ENCODE data around the gene DDX11. TPM values are rescaled to one million over a fixed set of nuclear protein-coding genes. Genes with fewer than 3 reads are reported as not detected.
"Not testable (repeated sequence)": the region's sequence is repeated elsewhere in the genome, so short reads cannot be mapped to it uniquely, and the experiment has no call there.

The DDX11 gene
- total RNA-seq, 4 donors from 2014 or later = 9.6 to 33.9 (median 24.8) TPM

DNA sequence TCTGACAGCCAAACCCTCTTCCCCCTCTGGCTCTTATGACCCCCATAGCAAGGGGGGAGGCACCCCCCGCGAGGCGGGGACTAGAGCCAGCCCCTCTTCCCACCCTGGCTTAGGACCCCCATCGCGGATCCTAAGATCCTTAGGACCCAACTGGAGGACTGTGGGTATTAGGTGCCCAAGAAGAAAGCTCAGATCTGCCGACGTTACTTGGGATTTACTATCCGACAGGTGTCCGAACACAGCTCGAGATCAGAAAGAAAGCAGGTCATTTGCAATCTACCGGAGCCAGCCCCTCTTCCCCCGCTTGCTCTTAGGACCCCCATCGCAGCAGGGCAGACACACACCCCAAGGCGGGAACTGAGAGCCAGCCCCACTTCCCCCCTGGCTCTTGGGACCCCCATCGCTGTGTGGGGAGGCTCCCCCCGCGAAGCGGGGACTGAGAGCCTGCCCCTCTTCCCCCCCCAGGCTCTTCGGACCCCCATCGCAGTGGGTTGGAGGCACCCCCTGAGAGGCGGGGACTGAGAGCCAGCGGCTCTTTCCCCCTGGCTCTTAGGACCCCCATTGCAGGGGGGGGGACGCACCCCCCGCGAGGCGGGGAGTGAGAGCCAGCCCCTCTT lies 46.8 kb downstream of the DDX11 start:
- no peaks in the 10 kb centered on the region for H3K27me3 ChIP-seq
- no peak overlapping the region for H3K27ac ChIP-seq
- intact Hi-C loops (cut with DNase I) = no loop called here
- DNase-seq = no peak
- no peak for TF ChIP-seq POLR2A (IDR thresholded peaks at IDR 0.05)
- TF ChIP-seq, protein P1, sequence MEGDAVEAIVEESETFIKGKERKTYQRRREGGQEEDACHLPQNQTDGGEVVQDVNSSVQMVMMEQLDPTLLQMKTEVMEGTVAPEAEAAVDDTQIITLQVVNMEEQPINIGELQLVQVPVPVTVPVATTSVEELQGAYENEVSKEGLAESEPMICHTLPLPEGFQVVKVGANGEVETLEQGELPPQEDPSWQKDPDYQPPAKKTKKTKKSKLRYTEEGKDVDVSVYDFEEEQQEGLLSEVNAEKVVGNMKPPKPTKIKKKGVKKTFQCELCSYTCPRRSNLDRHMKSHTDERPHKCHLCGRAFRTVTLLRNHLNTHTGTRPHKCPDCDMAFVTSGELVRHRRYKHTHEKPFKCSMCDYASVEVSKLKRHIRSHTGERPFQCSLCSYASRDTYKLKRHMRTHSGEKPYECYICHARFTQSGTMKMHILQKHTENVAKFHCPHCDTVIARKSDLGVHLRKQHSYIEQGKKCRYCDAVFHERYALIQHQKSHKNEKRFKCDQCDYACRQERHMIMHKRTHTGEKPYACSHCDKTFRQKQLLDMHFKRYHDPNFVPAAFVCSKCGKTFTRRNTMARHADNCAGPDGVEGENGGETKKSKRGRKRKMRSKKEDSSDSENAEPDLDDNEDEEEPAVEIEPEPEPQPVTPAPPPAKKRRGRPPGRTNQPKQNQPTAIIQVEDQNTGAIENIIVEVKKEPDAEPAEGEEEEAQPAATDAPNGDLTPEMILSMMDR (IDR thresholded peaks at IDR 0.05) = no peak
- peaks cover 16 to 20% of the 10 kb centered on the region in 2 donors for H3K4me1 ChIP-seq
- no peaks in the 10 kb centered on the region for H3K9me3 ChIP-seq
- H3K4me3 ChIP-seq (replicated peaks in 1 of 3) = no peak overlapping the region
- H3K36me3 ChIP-seq = no peaks in the 10 kb centered on the region
- 59 to 79% methylated on average over 4 to 6 of the region's 26 CpGs for WGBS, 2 donors

GRCh38 chr12:31121022-31121728 lies 47.5 kb downstream of the DDX11 start:
- H3K4me1 ChIP-seq = peaks cover 16 to 20% of the 10 kb centered on the region in 2 donors
- DNase-seq; H3K36me3 ChIP-seq; H3K9me3 ChIP-seq; H3K4me3 ChIP-seq (replicated peaks in 1 of 3); intact Hi-C loops (cut with DNase I); H3K27ac ChIP-seq; H3K27me3 ChIP-seq: not testable (repeated sequence)
- 62 to 71% methylated on average over 10 to 13 of the region's 19 CpGs for WGBS, 2 donors

GRCh38 chr12:31122481-31122880 lies 48.8 kb downstream of the DDX11 start:
- H3K27me3 ChIP-seq = no peaks in the 10 kb centered on the region
- H3K4me3 ChIP-seq (replicated peaks in 1 of 3) = no peak overlapping the region
- DNase-seq = no peak
- WGBS, 2 donors = no CpG with 5 or more reads among the region's 19 CpGs
- H3K27ac ChIP-seq = no peak overlapping the region
- TF ChIP-seq, protein P1 (IDR thresholded peaks at IDR 0.05) = no peak
- no peak for TF ChIP-seq POLR2A (IDR thresholded peaks at IDR 0.05)
- H3K36me3 ChIP-seq = no peaks in the 10 kb centered on the region
- peaks cover 13 to 16% of the 10 kb centered on the region in 2 donors for H3K4me1 ChIP-seq
- intact Hi-C loops (cut with DNase I) = no loop called here
- no peaks in the 10 kb centered on the region for H3K9me3 ChIP-seq

GRCh38 chr12:31124158-31124557 lies 50.5 kb downstream of the DDX11 start:
- H3K4me1 ChIP-seq; H3K9me3 ChIP-seq; H3K27me3 ChIP-seq; H3K4me3 ChIP-seq (replicated peaks in 1 of 3); H3K27ac ChIP-seq; DNase-seq; intact Hi-C loops (cut with DNase I); H3K36me3 ChIP-seq: not testable (repeated sequence)
- 75 to 77% methylated on average over 8 of the region's 8 CpGs for WGBS, 2 donors

DNA sequence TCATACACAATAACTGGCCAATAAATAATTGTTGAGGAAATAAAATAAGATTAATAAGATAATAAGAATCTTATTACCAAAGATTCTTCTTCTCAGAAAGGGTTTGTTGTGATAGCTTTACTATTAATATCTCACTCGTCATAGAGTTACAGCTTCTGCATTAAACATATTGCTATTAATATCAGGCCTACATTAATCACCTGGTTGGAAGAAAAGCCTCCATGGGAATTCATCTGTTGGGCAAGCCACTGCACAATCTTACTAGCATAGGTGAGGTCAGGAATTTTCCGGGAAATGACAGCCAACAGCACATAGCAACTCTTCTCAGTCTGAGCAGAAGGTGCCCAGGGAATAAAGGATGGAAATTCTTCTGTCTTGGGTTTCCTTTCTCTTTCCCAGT lies 51.5 kb downstream of the DDX11 start:
- intact Hi-C loops (cut with DNase I); H3K27me3 ChIP-seq; DNase-seq; H3K4me1 ChIP-seq; H3K36me3 ChIP-seq; H3K9me3 ChIP-seq; H3K27ac ChIP-seq; H3K4me3 ChIP-seq (replicated peaks in 1 of 3): not testable (repeated sequence)
- 93 to 96% methylated on average over 2 of the region's 2 CpGs for WGBS, 2 donors

GRCh38 chr12:31127209-31127848 lies 53.7 kb downstream of the DDX11 start:
- H3K27ac ChIP-seq; H3K9me3 ChIP-seq; DNase-seq; H3K4me1 ChIP-seq; H3K27me3 ChIP-seq; H3K36me3 ChIP-seq; intact Hi-C loops (cut with DNase I); H3K4me3 ChIP-seq (replicated peaks in 1 of 3): not testable (repeated sequence)
- WGBS, 2 donors = 63 to 81% methylated on average over 2 of the region's 4 CpGs

DNA sequence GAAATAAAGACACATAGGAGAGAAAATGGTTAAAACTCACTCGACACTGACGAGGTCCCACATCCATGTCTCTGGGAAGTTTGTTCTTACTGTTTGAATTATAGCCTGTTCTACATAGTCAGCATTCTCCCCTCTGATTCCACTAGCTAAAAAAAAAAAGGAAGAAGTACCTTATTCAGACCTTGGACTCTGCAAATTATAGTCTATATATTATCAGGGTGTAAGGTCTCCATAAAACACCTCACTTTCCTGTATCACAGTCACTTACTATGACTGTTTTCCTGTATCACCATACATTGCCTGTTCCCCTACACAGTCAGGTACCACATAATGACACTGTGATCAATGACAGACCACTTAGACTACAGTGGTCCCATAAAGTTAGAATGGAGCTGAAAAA lies 62.9 kb downstream of the DDX11 start:
- H3K27ac ChIP-seq; H3K9me3 ChIP-seq; H3K4me1 ChIP-seq; H3K4me3 ChIP-seq (replicated peaks in 1 of 3); H3K27me3 ChIP-seq; intact Hi-C loops (cut with DNase I); H3K36me3 ChIP-seq; DNase-seq: not testable (repeated sequence)
- WGBS, 2 donors = 74 to 79% methylated on average over 2 of the region's 2 CpGs

DNA sequence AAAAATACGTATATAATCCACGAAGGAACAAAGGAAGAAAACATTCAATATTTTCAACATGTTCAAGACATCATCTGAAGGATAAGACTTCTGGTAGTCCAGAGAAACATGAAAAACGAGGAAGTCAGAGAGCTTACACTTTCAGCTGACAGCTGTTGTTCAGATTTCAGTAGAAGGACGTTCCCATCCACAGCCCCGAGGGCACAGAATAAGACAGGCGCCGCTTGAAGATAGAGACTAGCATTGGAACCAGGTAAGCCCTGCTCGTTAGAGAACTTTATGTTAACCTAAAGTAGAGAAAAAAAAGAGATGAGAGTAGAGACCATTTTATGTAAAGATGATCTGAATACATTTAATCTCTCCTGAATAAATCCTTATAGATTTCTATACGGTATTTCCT lies 71.1 kb downstream of the DDX11 start:
- intact Hi-C loops (cut with DNase I); H3K9me3 ChIP-seq; H3K36me3 ChIP-seq; H3K27ac ChIP-seq; H3K4me1 ChIP-seq; H3K4me3 ChIP-seq (replicated peaks in 1 of 3); DNase-seq; H3K27me3 ChIP-seq: not testable (repeated sequence)
- 49 to 56% methylated on average over 9 of the region's 9 CpGs for WGBS, 2 donors

- H3K36me3 ChIP-seq; DNase-seq; H3K4me3 ChIP-seq (replicated peaks in 1 of 3); intact Hi-C loops (cut with DNase I); H3K9me3 ChIP-seq; H3K4me1 ChIP-seq; H3K27ac ChIP-seq; H3K27me3 ChIP-seq: not testable (repeated sequence)
- 36 to 53% methylated on average over 4 to 6 of the region's 6 CpGs for WGBS, 2 donors
These were observed 71.6 kb downstream of the DDX11 start for GRCh38 chr12:31145296-31145695.

DNA sequence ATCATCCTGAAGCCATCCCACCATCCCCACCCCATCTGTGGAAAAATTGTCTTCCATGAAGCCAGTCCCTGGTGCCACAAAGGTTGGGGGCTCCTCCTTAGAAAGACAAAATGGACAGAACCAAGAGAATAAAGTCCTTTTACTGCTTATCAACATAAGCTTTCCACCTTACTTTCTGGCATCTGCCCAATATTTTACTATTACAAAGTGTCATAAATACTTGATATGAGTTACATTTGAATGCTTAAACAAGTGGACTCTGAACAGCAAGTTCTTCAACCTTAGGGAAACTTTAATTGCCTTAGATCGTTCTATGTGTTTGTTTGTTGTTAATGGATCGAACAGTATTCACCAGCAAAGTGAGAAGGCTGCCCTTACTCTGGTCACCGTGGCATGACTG lies 73.8 kb downstream of the DDX11 start:
- H3K9me3 ChIP-seq; H3K36me3 ChIP-seq; H3K4me1 ChIP-seq; H3K27ac ChIP-seq; DNase-seq; H3K27me3 ChIP-seq; intact Hi-C loops (cut with DNase I); H3K4me3 ChIP-seq (replicated peaks in 1 of 3): not testable (repeated sequence)
- WGBS, 2 donors = 50 to 60% methylated on average over 3 of the region's 3 CpGs

DNA sequence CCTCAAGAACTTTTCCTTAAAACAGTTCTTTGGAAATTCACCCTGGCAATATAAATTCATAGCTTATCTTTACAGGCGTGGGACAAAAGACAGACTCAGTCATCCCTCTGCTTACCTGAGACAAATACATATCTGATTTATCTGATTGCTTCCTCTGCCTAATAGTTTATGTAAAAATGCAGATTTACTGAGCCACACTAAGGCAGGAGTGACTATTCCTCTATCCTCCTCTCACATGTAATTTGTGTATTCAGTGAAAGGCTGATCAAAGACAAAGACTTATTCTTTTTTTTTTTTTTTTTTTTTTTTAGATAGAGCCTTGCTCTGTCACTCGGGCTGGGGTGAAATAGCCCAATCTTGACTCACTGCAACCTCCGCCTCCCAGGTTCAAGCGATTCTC lies 77.1 kb downstream of the DDX11 start:
- H3K36me3 ChIP-seq; H3K4me3 ChIP-seq (replicated peaks in 1 of 3); H3K27me3 ChIP-seq; DNase-seq; H3K4me1 ChIP-seq; H3K9me3 ChIP-seq; H3K27ac ChIP-seq; intact Hi-C loops (cut with DNase I): not testable (repeated sequence)
- WGBS, 2 donors = 82% methylated on average over 4 of the region's 4 CpGs
